ENCODE measurements around the gene CCNY.
"Not testable (repeated sequence)": the region's sequence is repeated elsewhere in the genome, so short reads cannot be mapped to it uniquely, and the experiment has no call there.

Gene CCNY

GRCh38 chr10:35384265-35384868 is 48.1 kb downstream of the CCNY start:
- no peak for DNase-seq (ENCODE audit: low spot score)

GRCh38 chr10:35386594-35387174 is 50.4 kb downstream of the CCNY start:
- DNase-seq (ENCODE audit: low spot score), result no peak

- no peak for DNase-seq (ENCODE audit: low spot score)
Measured at GRCh38 chr10:35387768-35388167, 51.5 kb downstream of the CCNY start.

GRCh38 chr10:35388197-35388596 is 51.9 kb downstream of the CCNY start:
- no peak for DNase-seq (ENCODE audit: low spot score)

GRCh38 chr10:35388682-35389081 is 52.4 kb downstream of the CCNY start:
- no peak for DNase-seq (ENCODE audit: low spot score)

- no peak for DNase-seq (ENCODE audit: low spot score)
Measured at GRCh38 chr10:35390161-35390840, 54.0 kb downstream of the CCNY start.

- no peak for DNase-seq (ENCODE audit: low spot score)
Measured at GRCh38 chr10:35390843-35391152, 54.5 kb downstream of the CCNY start.

- DNase-seq (ENCODE audit: low spot score), result no peak
Measured at GRCh38 chr10:35391153-35391953, 55.0 kb downstream of the CCNY start.

- no peak for DNase-seq (ENCODE audit: low spot score)
Measured at GRCh38 chr10:35391954-35392262, 55.6 kb downstream of the CCNY start.

- no peak for DNase-seq (ENCODE audit: low spot score)
Measured at GRCh38 chr10:35392482-35393228, 56.3 kb downstream of the CCNY start.

GRCh38 chr10:35394411-35394851 is 58.1 kb downstream of the CCNY start:
- no peak for DNase-seq (ENCODE audit: low spot score)

- DNase-seq (ENCODE audit: low spot score), result no peak
Measured at GRCh38 chr10:35394934-35395333, 58.6 kb downstream of the CCNY start.

GRCh38 chr10:35396560-35397434 is 60.5 kb downstream of the CCNY start:
- DNase-seq (ENCODE audit: low spot score), result no peak

GRCh38 chr10:35397953-35398352 is 61.6 kb downstream of the CCNY start:
- no peak for DNase-seq (ENCODE audit: low spot score)

GRCh38 chr10:35398355-35398754 is 62.0 kb downstream of the CCNY start:
- no peak for DNase-seq (ENCODE audit: low spot score)

GRCh38 chr10:35398908-35399307 is 62.6 kb downstream of the CCNY start:
- no peak for DNase-seq (ENCODE audit: low spot score)

GRCh38 chr10:35399414-35400009 is 63.2 kb downstream of the CCNY start:
- DNase-seq (ENCODE audit: low spot score), result no peak

- DNase-seq (ENCODE audit: low spot score), result no peak
Measured at GRCh38 chr10:35400595-35401268, 64.4 kb downstream of the CCNY start.

- not testable (repeated sequence) for DNase-seq (ENCODE audit: low spot score)
Measured at GRCh38 chr10:35403491-35403890, 67.2 kb downstream of the CCNY start.

- not testable (repeated sequence) for DNase-seq (ENCODE audit: low spot score)
Measured at GRCh38 chr10:35404077-35404476, 67.8 kb downstream of the CCNY start.

All from pons (tissue), 1 donor.